Activated CD4-positive, alpha-beta memory T cell treated with anti-CD3 and anti-CD28 coated beads for 36 hours (primary cell): ENCODE data around the gene C12orf76. TPM values are rescaled to one million over a fixed set of nuclear protein-coding genes. Genes with fewer than 3 reads are reported as not detected.
"Not testable (repeated sequence)": the region's sequence is repeated elsewhere in the genome, so short reads cannot be mapped to it uniquely, and the experiment has no call there.

Experiments used
- CTCF ChIA-PET: fragments of 350-600 bp; sonication (Branson Sonifier 250); formaldehyde crosslinking; loops from one replicate; lab custom pipeline; 2021; ENCODE audit warnings: antibody characterized with exemption, inconsistent platforms; lab: Charles Lee
- POLR2A ChIA-PET: fragments of 350-600 bp; sonication (Branson Sonifier 250); formaldehyde crosslinking; loops from one replicate; lab custom pipeline; 2021; ENCODE audit warnings: antibody characterized with exemption; lab: Charles Lee
- DNase-seq: peaks from one replicate; pipeline ENCODE4 v3.0.0-alpha.2; 2020
- H3K27ac Mint-ChIP-seq: one replicate; pipeline ENCODE4 v1.8.0; 2021; ENCODE audit warnings: mixed read lengths
- H3K27me3 Mint-ChIP-seq: one replicate; pipeline ENCODE4 v1.8.0; 2021; ENCODE audit warnings: mixed read lengths
- H3K36me3 Mint-ChIP-seq: one replicate; pipeline ENCODE4 v1.8.0; 2021; ENCODE audit warnings: mixed read lengths
- H3K4me1 Mint-ChIP-seq: one replicate; pipeline ENCODE4 v1.8.0; 2021; ENCODE audit warnings: low read depth, mixed read lengths
- H3K4me3 Mint-ChIP-seq: one replicate; pipeline ENCODE4 v1.8.0; 2021; ENCODE audit warnings: mild to moderate bottlenecking, mixed read lengths
- H3K9me3 Mint-ChIP-seq: one replicate; pipeline ENCODE4 v1.8.0; 2021; ENCODE audit warnings: mixed read lengths
- intact Hi-C: fragments of 100-400 bp; cut with micrococcal nuclease; formaldehyde crosslinking; loops from one replicate; pipeline ENCODE4 v1.15.1; 2023
- total RNA-seq, 2 experiments: library from RNA; stranded (reverse); gene quantifications; one replicate each; pipeline ENCODE4 v1.2.3, GENCODE V29; 2021

Gene C12orf76, protein sequence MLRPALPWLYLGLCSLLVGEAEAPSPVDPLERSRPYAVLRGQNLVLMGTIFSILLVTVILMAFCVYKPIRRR
- 10 to 100 TPM; 14.2 to 17.1 TPM for total RNA-seq

- Mint-ChIP-seq H3K27ac (peak within 1 kb of the TSS; percentile 94), H3K36me3 (peaks cover 2% of the 10 kb centered on the region), H3K4me1 (peaks cover 38% of the 10 kb centered on the region), H3K4me3 (peak within 1 kb of the TSS; percentile 89), H3K27me3 (no peaks in the 10 kb centered on the region), H3K9me3 (no peaks in the 10 kb centered on the region)
- CTCF ChIA-PET = interaction anchor here (0.6 kb wide), 1 partner anchor 23 kb away, joined by 3 read pairs; no protein-coding TSS in a partner anchor
- DNase-seq = peak; percentile 95
- intact Hi-C loops = loop anchor here (1.0 to 2.0 kb wide), 4 partner anchors 31 to 383 kb away; partner anchors contain the start of gene GIT2
- POLR2A ChIA-PET = interaction anchor here (0.5 to 1.1 kb wide), 2 partner anchors 9 to 515 kb away, joined by 3 to 4 read pairs; no protein-coding TSS in a partner anchor
These were observed at the start of gene C12orf76 for GRCh38 chr12:110048242-110049027. C12orf76 (minus strand) TSS chr12:110048522; CDS start chr12:110048495, 27 bp downstream.

- H3K4me3 Mint-ChIP-seq = no peak overlapping the region
- intact Hi-C loops = no loop called here
- POLR2A ChIA-PET = no interaction called here
- CTCF ChIA-PET = interaction anchor here (1.5 kb wide), 1 partner anchor 17 kb away, joined by 3 read pairs; no protein-coding TSS in a partner anchor
- no peaks in the 10 kb centered on the region for H3K4me1 Mint-ChIP-seq
- no peak overlapping the region for H3K27ac Mint-ChIP-seq
- no peak for DNase-seq
- H3K9me3 Mint-ChIP-seq = no peaks in the 10 kb centered on the region
- peaks cover 12% of the 10 kb centered on the region for H3K27me3 Mint-ChIP-seq
- no peaks in the 10 kb centered on the region for H3K36me3 Mint-ChIP-seq
These were observed 45.4 kb upstream of the C12orf76 start for GRCh38 chr12:110093631-110094311.

DNA sequence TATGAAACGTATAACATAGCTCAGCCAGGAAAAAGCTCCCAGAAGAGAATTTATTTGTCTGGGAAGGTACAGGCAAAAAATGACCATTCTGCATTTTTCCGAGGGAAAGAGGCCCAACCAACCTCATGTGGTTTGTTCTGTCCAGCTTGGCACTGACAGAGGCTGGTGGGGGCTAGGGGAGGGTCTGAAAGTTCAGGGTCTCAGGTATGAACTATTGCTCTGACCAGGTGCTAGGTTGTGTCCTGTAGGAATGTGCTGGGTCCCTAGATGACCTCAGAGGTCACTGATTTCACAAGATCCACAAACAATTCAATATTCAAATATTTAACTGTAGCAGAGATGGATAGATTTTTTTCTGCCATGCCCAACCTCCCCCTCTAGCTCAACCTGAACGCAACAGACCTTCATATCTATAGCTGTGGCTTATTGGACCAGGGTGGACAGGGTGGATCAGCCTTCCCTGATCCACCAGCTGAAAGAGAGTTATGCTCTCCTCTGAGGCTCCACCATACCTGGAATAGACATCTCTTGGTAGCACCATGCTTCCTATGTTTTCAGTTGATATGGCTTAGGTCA lies 42.9 kb upstream of the C12orf76 start:
- Mint-ChIP-seq H3K9me3 (no peaks in the 10 kb centered on the region), H3K36me3 (no peaks in the 10 kb centered on the region), H3K4me3 (no peak overlapping the region), H3K4me1 (no peaks in the 10 kb centered on the region), H3K27me3 (peaks cover 12% of the 10 kb centered on the region), H3K27ac (no peak overlapping the region)
- POLR2A ChIA-PET = interaction anchor here (0.7 kb wide), 1 partner anchor 49 kb away, joined by 7 read pairs; no protein-coding TSS in a partner anchor
- intact Hi-C loops = no loop called here
- DNase-seq = no peak
- CTCF ChIA-PET = interaction anchor here (0.7 to 2.5 kb wide), 3 partner anchors 9 to 155 kb away, joined by 3 to 9 read pairs (median 3); no protein-coding TSS in a partner anchor

DNA sequence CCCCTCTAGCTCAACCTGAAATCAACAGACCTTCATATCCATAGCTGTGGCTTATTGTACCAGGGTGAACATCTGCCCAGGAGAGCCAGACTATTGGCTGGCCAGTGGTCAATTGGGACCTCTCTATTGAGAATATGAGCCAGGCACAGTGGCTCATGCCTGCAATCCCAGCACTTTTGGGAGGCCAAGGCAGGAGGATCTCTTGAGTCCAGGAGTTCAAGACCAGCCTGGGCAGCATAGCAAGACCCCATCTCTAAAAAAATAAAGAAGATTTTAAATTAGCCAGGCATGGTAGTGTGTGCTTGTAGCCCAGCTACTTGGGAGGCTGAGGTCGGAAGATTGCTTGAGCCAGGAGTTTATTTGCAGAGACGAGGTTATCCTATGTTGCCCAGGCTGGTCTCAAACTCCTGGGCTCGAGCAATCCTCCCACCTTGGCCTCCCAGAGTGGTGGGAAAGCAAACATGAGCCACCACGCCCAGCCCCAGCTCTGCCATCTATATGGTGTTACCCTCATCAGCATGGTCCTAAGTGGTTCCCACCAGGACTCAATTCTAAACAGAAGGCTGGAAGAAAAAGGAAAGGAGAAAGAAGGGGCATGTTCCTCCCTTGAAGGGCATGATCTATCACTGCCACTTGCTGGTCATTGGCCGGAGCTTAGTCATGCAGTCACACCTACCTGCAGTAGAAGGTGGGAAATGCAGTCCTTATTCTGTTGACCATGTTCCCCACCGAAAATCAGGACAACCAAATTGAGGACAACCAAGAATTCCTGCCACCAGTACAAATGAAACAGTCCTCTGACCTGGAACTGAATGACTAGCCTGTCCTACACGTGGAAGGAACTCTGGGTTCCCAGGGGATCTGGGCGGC lies 42.2 kb upstream of the C12orf76 start:
- Mint-ChIP-seq H3K4me1 (no peaks in the 10 kb centered on the region), H3K27me3 (peaks cover 12% of the 10 kb centered on the region), H3K27ac (no peak overlapping the region), H3K4me3 (no peak overlapping the region), H3K36me3 (no peaks in the 10 kb centered on the region), H3K9me3 (no peaks in the 10 kb centered on the region)
- intact Hi-C loops = no loop called here
- ChIA-PET CTCF (interaction anchor here (2.5 kb wide), 1 partner anchor 10 kb away, joined by 9 read pairs; no protein-coding TSS in a partner anchor), POLR2A (no interaction called here)
- DNase-seq = no peak

GRCh38 chr12:110088936-110089335 lies 40.6 kb upstream of the C12orf76 start:
- Mint-ChIP-seq H3K4me3 (no peak overlapping the region), H3K36me3 (no peaks in the 10 kb centered on the region), H3K27ac (no peak overlapping the region), H3K4me1 (no peaks in the 10 kb centered on the region), H3K9me3 (no peaks in the 10 kb centered on the region), H3K27me3 (peaks cover 8% of the 10 kb centered on the region)
- POLR2A ChIA-PET = no interaction called here
- no peak for DNase-seq
- intact Hi-C loops = no loop called here
- CTCF ChIA-PET = interaction anchor here (2.5 kb wide), 1 partner anchor 11 kb away, joined by 9 read pairs; no protein-coding TSS in a partner anchor

GRCh38 chr12:110088216-110088615 lies 39.9 kb upstream of the C12orf76 start:
- not testable (repeated sequence) for DNase-seq
- CTCF ChIA-PET = interaction anchor here (1.2 kb wide), 1 partner anchor 12 kb away, joined by 3 read pairs; no protein-coding TSS in a partner anchor

GRCh38 chr12:110084314-110085015 lies 36.1 kb upstream of the C12orf76 start:
- Mint-ChIP-seq H3K4me1 (peaks cover 12% of the 10 kb centered on the region), H3K36me3 (no peaks in the 10 kb centered on the region), H3K27ac (no peak overlapping the region), H3K9me3 (no peaks in the 10 kb centered on the region), H3K4me3 (no peak overlapping the region), H3K27me3 (peaks cover 2% of the 10 kb centered on the region)
- DNase-seq = no peak
- ChIA-PET CTCF (interaction anchor here (1.3 kb wide), 1 partner anchor 15 kb away, joined by 3 read pairs; no protein-coding TSS in a partner anchor), POLR2A (no interaction called here)
- intact Hi-C loops = no loop called here

More at GRCh38 chr12:110088216-110088615, 39.9 kb upstream of the C12orf76 start:
- H3K27ac Mint-ChIP-seq, H3K4me1 Mint-ChIP-seq, intact Hi-C loops, POLR2A ChIA-PET, H3K4me3 Mint-ChIP-seq, H3K27me3 Mint-ChIP-seq, H3K36me3 Mint-ChIP-seq, H3K9me3 Mint-ChIP-seq: not testable (repeated sequence)

DNA sequence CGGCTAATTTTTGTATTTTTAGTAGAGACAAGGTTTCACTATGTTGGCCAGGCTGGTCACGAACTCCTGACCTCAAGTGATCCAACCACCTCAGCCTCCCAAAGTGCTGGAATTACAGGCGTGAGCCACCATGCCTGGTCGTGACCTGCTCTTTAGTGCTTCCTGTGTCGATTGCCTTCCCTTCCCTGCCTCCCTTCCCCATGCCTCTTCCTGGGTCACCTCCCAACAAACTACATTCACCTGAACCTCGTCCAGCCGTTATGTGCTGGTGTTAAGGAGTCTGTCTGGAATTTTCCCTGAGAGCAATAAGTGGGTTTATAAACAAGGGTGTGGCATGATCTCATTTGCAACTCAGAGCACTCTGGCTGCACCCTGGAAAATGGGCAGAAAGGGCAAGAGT lies 32.1 kb upstream of the C12orf76 start:
- Mint-ChIP-seq H3K4me3 (no peak overlapping the region), H3K27ac (peak overlapping the region; percentile 69), H3K36me3 (no peaks in the 10 kb centered on the region), H3K4me1 (peaks cover 31% of the 10 kb centered on the region), H3K27me3 (no peaks in the 10 kb centered on the region), H3K9me3 (no peaks in the 10 kb centered on the region)
- intact Hi-C loops = no loop called here
- CTCF ChIA-PET = interaction anchor here (0.9 to 1.9 kb wide), 2 partner anchors 19 to 351 kb away, joined by 5 to 6 read pairs; no protein-coding TSS in a partner anchor
- POLR2A ChIA-PET = interaction anchor here (0.9 to 1.7 kb wide), 4 partner anchors 21 to 388 kb away, joined by 3 to 5 read pairs (median 4); partner anchors contain the start of genes FAM216A and GPN3
- no peak for DNase-seq

GRCh38 chr12:110079477-110080400 lies 31.4 kb upstream of the C12orf76 start:
- Mint-ChIP-seq H3K27ac (peak overlapping the region; percentile 97), H3K9me3 (no peaks in the 10 kb centered on the region), H3K36me3 (no peaks in the 10 kb centered on the region), H3K4me1 (peaks cover 31% of the 10 kb centered on the region), H3K27me3 (no peaks in the 10 kb centered on the region), H3K4me3 (peak overlapping the region; percentile 40)
- intact Hi-C loops = loop anchor here (1.0 to 2.0 kb wide), 4 partner anchors 19 to 39 kb away; partner anchors contain the start of gene C12orf76
- DNase-seq = peak; percentile 85
- CTCF ChIA-PET = interaction anchor here (0.8 to 1.9 kb wide), 3 partner anchors 20 to 352 kb away, joined by 4 to 6 read pairs (median 5); no protein-coding TSS in a partner anchor
- POLR2A ChIA-PET = interaction anchor here (0.9 to 1.7 kb wide), 5 partner anchors 20 to 389 kb away, joined by 3 to 5 read pairs (median 4); partner anchors contain the start of genes FAM216A and GPN3
